NCI-H345 treated with DMSO at 0.1 percent for 48 hours (cell line): ENCODE measurements around the gene LLGL2.

ENCODE experiments used
- DNase-seq: peaks from one replicate; lab custom pipeline; 2025; ENCODE audit not compliant: unreplicated experiment; lab: John Stamatoyannopoulos, UW

The LLGL2 gene

DNA sequence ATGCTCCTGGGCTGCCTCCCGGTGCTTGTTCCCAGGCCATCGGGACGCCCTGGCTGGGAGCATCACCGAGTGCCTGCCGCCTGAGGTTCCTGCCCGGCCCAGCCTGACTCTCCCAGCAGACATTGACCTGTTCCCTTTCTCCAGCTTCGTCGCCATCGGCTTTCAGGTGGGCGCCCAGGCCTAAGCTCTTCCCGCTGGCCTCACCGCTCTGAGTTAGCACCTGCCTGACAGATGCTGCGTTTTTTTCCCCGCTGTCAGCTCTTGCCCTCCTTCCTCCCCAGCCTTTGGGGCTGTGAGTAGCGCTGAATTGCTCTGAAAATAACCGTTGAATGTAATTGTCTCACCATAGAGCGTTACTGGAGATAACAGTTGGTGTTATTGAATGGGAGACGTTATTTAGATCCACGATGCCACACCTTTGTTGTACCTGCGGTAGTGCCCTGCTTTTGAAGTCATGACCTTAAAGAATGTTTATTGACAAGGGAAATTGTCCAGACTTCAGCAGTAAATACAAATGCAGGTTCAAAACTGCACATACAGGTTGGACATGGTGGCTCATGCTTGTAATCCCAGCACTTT, 86.4 kb downstream of the LLGL2 start:
- DNase-seq: no peak

DNA sequence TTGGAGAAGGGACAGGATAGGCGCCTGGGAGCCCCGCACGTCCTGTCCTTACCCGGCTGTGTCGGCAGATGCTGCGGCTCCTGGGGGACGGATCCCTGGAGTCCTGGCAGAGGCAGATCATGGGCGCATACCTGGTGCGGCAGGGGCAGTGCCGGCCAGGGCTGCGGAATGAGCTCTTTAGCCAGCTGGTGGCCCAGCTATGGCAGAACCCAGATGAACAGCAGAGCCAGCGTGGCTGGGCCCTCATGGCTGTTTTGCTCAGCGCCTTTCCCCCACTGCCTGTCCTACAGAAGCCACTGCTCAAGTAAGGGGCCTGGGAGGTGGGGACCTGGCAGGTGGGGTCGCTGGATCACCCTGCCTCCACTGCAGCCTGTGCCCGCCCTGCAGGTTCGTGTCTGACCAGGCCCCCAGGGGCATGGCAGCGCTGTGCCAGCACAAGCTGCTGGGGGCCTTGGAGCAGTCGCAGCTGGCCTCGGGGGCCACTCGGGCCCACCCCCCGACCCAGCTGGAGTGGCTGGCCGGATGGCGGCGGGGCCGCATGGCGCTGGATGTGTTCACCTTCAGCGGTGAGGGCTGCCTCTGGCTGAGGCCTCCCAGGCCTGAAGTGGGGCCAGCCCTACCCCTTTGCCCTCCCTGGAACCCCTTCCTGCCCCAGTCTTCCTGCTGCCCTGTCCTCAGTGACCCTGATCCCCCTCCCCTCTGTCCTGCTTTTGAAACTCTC, 87.6 kb downstream of the LLGL2 start:
- no peak for DNase-seq

DNA sequence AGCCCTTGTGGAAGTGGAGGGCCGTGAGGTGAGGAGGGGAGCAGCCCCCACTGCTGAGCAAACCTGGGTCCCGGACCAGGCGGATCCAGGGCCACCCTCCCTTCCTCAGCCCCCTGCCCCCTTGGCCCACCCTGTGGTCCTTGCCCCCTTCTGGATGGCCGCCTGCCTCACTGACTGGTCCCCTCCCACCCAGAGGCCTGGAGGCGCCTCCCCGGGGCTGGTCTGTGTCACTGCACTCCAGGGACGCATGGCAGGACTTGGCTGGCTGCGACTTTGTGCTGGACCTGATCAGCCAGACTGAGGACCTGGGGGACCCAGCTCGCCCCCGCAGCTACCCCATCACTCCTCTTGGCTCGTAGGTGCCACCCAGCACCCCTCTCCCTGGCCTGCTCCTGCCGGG, 88.5 kb downstream of the LLGL2 start:
- DNase-seq: no peak

DNA sequence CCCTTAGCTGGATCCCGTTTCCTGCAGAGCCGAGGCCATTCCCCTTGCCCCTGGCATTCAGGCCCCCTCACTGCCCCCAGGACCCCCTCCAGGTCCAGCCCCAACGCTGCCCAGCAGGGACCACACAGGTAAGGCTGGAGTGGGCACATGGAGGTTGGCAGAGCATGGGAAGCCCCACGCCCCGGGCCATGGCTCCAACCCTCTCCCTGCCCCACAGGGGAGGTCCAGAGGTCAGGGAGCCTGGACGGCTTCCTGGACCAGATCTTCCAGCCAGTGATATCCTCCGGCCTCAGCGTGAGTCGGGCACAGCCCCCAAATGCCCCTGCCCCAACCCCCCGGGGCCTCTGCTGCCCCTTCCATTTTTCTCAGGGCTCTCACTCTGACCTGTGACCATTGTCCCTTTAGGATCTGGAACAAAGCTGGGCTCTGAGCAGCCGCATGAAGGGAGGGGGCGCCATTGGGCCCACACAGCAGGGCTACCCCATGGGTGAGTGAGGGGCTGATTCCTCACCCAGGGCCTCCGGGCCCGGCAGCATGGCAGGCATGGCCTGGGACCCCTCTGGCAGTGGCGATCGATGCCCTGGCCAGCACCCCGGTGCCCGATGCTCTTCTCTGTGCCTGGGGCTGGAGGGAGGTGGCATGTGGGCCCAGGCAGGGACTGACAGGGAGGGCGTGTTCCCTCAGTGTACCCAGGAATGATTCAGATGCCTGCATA, 89.2 kb downstream of the LLGL2 start:
- DNase-seq: no peak

DNA sequence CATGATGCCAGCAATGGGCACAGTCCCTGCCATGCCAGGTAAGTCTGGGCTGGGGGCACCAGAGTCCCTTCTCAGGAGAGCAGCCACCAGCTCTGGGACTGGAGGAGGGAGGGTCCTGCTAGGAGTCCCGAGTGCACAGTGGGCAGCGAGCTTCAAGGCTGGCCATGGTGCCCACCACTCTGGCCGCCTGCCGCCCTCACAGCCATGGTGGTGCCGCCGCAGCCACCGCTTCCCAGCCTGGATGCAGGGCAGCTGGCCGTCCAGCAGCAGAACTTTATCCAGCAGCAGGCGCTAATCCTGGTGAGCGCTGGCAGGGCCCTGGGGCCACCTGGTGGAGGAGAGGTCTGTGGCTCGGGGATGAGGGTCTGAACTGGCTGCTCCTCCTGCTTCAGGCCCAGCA, 89.8 kb downstream of the LLGL2 start:
- no peak for DNase-seq

DNA sequence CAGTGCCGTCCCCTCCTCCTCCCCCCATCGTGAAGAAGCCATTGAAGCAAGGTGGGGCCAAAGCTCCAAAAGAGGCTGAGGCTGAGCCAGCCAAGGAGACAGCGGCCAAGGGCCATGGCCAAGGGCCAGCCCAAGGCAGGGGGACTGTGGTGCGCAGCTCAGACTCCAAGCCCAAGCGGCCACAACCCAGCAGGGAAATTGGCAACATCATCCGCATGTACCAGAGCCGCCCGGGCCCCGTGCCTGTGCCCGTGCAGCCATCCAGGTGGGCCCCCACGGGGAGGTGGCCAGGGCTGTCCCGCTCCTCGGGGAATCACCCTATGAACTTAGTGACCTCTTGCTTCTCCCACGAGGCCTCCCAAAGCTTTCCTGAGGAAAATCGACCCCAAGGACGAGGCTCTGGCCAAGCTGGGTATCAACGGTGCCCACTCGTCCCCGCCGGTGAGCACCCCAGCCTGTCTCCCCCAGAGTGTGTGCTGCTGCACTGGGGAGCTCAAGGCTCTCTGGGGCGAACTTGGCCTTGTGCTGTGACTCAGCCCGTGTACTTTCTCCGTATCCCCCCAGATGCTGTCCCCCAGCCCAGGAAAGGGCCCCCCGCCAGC, 91.1 kb downstream of the LLGL2 start:
- no peak for DNase-seq

DNA sequence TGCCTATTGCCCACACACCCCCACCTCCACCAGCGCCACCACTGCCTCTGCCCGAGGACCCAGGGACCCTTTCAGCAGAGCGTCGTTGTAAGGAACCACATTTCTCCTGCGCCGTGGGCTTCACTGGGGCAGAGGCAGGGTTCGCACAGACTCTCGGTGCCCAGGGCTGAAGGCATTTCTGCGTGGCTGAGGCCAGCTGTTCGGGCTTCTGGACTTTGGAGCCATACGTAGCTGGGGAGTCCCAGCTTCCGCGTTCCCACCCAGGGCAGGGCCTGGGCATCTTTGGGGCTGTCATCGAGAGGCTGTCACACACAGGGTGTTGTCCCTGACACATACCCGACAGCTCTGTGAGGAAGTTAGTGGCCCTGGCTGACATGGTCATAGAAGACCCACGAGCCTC, 91.7 kb downstream of the LLGL2 start:
- no peak for DNase-seq

DNA sequence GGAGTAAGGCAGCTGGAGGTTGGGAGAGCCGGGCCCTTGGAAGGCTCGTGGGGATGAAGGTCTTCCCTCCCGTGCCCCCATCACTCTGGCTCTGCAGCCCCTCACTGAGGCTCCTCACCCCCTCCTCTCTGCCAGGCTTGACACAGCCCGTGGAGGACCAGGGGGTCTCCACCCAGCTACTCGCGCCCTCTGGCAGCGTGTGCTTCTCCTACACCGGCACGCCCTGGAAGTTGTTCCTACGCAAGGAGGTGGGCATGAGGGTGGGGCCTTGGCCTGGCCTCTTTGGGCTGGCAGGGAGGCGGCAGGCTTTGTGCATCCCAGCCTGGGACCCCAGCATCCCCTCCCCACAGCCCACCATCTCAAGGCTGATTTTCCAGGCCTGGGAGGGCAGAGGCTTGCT, 92.2 kb downstream of the LLGL2 start:
- no peak for DNase-seq

DNA sequence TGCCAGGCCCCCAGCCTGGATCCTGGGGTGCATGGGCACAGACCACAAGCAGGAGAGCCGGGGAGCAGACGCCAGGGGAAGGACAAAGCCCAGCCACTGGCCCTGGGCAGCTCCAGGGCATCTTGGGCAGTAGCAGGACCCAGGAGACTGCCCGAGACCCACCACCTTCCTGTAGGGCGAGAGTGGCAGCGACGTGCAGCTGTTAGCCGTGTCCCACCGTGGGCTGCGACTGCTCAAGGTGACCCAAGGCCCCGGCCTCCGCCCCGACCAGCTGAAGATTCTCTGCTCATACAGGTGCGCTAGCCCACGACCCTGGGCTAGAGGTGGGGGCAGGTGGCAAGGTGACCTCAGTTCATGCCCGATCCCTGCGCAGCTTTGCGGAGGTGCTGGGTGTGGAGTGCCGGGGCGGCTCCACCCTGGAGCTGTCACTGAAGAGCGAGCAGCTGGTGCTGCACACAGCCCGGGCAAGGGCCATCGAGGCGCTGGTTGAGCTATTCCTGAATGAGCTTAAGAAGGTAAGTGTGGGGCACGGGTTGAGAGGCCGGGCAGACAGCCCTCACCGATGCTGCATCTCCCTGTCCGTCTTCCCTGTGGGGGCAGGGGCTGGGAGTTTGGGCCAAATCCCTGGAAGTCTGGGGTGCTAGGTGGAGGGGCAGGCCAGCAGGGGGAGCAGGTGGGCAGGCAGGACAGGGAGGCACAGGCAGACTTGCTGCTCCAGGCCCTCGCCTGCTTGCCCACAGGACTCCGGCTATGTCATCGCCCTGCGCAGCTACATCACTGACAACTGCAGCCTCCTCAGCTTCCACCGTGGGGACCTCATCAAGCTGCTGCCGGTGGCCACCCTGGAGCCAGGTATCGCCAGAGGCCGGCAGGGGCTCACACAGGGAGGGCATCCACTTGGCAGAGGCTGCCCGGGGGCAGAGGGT, 94.3 kb downstream of the LLGL2 start:
- no peak for DNase-seq

DNA sequence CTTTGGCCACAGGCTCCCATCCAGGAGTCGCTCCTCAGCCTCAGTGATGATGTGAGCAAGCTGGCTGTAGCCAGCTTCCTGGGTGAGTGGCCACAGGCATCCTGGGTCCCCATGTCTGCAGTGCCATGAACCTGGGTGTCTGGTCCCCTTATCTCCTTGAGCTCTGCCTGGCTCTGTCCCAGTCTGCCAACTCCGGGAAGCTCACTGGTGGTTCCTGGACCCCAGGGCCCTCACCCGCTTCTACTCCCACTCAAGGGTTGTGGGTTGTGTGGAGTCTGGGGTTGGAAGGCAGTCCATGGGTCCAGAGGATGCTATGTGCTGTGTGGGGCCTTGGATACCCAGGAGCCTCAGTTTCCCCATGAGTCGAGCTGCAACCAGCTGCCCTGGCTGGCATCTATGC, 96.0 kb downstream of the LLGL2 start:
- no peak for DNase-seq

DNA sequence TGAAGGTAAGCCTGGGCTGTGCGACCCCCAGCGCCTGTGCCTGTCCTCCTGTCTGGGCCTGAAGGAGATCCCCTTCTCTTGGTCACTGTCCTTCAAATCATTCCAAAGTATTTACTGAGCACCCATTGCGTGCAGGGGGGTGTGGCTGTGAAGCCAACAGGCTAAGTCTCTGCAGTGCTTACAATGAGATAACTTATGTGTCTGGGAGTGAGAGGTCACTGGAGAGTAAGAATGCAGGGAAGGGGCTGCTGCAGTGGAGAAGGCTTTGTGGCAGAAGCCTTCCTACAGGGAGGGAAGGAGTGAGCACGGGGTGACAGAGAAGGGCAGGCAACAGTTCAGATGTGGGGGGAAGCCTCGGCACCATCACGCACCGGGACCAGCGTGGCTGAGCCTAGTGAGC, 96.6 kb downstream of the LLGL2 start:
- DNase-seq: no peak

DNA sequence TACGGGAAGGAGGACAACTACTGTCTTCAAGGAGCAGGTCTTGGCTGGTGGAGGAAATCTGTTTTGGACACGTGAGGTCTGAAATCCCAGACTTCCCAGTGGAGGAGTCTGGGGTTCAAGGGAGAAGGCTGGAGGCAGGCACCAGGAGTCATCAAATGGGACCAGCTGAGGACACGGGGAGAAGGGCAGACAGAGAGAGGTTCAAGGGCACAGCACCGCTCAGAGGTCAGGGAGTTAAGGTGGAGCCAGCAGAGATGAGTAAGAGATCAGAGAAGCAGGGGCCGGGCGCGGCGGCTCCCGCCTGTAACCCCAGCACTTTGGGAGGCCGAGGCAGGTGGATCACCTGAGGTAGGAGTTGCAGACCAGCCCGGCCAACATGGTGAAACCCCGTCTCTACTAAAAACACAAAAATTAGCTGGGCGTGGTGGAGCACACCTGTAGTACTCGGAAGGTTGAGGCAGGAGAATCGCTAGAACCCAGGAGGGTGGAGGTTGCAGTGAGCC, 97.3 kb downstream of the LLGL2 start:
- no peak for DNase-seq

DNA sequence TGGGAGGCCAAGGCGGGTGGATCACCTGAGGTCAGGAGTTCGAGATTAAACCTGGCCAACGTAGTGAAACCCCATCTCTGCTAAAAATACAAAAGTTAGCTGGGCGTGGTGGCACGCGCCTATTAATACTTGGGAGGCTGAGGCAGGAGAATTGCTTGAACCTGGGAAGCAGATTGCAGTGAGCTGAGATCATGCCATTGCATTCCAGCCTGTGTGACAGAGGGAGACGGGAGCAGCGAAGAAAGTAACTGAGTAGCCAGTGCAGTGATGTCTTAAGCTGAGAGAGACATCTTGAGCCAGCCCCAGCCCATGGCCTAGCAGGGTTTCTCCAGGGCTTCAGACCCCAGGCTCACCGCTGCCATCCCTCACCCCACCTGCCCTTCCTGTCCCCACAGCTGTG, 97.9 kb downstream of the LLGL2 start:
- DNase-seq: no peak

DNA sequence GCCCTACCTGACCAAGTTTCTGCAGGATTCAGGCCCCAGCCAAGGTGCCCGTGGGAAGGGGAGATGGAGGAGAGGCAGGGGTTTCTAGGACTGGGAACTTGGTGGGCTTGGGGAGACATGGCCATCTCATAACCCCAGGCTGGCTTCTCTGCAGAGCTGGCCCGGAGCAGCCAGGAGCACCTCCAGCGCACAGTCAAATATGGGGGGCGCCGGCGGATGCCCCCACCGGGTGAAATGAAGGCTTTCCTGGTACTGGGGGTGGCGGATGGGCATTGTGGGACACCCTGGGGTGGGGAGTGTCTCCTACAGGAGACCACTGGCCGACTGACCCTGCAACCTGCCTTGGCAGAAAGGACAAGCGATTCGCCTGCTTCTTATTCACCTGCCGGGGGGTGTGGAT, 98.5 kb downstream of the LLGL2 start:
- no peak for DNase-seq
